ENCODE data around the gene DHRS9. TPM values are rescaled to one million over a fixed set of nuclear protein-coding genes. Genes with fewer than 3 reads are reported as not detected.

The DHRS9 gene
- total RNA-seq, 1 experiment from 2014 or later: 0.21 TPM

DNA sequence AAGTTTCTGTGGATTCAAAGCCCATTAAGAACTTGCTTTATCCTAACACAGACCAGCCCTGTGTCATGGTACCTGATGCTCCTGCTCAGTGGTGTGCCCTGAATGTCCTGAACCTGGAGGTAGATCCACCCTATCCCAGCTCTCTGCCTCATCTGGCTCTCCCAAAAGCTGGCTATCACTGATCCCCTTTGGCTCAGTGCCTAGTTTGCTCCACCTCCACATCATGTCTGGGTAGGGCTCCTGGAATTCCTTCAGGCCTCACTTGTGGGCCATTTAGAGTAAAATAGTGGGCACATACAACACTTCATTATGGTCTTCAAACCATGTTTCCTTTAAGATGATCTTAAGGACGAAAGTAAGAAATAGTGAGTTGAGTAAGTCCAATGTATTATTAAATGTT is 33.5 kb upstream of the DHRS9 start:
- no TSS peak for BruUV-seq (replicated peaks)
- in situ Hi-C loops (cut with HindIII; ENCODE audit: low pct_unique_long_range_greater_than_20kb, low sequenced_read_pairs): no loop called here
- no peak overlapping the region for H3K4me3 ChIP-seq (ENCODE audit: low read depth in 2 of 2, low read length in 2 of 2)
- POLR2A ChIA-PET: no interaction called here
- TF ChIP-seq, protein P1, sequence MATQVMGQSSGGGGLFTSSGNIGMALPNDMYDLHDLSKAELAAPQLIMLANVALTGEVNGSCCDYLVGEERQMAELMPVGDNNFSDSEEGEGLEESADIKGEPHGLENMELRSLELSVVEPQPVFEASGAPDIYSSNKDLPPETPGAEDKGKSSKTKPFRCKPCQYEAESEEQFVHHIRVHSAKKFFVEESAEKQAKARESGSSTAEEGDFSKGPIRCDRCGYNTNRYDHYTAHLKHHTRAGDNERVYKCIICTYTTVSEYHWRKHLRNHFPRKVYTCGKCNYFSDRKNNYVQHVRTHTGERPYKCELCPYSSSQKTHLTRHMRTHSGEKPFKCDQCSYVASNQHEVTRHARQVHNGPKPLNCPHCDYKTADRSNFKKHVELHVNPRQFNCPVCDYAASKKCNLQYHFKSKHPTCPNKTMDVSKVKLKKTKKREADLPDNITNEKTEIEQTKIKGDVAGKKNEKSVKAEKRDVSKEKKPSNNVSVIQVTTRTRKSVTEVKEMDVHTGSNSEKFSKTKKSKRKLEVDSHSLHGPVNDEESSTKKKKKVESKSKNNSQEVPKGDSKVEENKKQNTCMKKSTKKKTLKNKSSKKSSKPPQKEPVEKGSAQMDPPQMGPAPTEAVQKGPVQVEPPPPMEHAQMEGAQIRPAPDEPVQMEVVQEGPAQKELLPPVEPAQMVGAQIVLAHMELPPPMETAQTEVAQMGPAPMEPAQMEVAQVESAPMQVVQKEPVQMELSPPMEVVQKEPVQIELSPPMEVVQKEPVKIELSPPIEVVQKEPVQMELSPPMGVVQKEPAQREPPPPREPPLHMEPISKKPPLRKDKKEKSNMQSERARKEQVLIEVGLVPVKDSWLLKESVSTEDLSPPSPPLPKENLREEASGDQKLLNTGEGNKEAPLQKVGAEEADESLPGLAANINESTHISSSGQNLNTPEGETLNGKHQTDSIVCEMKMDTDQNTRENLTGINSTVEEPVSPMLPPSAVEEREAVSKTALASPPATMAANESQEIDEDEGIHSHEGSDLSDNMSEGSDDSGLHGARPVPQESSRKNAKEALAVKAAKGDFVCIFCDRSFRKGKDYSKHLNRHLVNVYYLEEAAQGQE (IDR thresholded peaks at IDR 0.05; ENCODE audit: insufficient read depth in 1 of 2, low read depth in 2 of 2, low read length in 1 of 2): no peak
- TF ChIP-seq TCF7L2 (IDR thresholded peaks at IDR 0.05; ENCODE audit: low read depth, low read length) (no peak), CTCF (IDR thresholded peaks at IDR 0.05) (no peak), POLR2AphosphoS5 (IDR thresholded peaks at IDR 0.05; ENCODE audit: low read depth, low read length) (no peak), SIN3A (IDR thresholded peaks at IDR 0.05; ENCODE audit: borderline replicate concordance, insufficient read depth, low read depth, low read length) (no peak)
- no peaks in the 10 kb centered on the region for H3K36me3 ChIP-seq (ENCODE audit: control insufficient read depth, insufficient read depth, low read length)
- no peaks in the 10 kb centered on the region for H3K9me3 ChIP-seq (ENCODE audit: control insufficient read depth, insufficient read depth, low read depth, low read length)
- no peak overlapping the region for H3K27ac ChIP-seq (ENCODE audit: low read length)
- intact Hi-C loops (cut with micrococcal nuclease; ENCODE audit: unreplicated experiment): no loop called here
- CTCF ChIA-PET: no interaction called here
- no peak for DNase-seq (ENCODE audit: low read depth, low spot score)
- no peak for ATAC-seq
- no peaks in the 10 kb centered on the region for H3K27me3 ChIP-seq (ENCODE audit: control insufficient read depth, insufficient read depth, low read length)
- H3K4me1 ChIP-seq (ENCODE audit: control insufficient read depth, insufficient read depth, low read length): no peaks in the 10 kb centered on the region

DNA sequence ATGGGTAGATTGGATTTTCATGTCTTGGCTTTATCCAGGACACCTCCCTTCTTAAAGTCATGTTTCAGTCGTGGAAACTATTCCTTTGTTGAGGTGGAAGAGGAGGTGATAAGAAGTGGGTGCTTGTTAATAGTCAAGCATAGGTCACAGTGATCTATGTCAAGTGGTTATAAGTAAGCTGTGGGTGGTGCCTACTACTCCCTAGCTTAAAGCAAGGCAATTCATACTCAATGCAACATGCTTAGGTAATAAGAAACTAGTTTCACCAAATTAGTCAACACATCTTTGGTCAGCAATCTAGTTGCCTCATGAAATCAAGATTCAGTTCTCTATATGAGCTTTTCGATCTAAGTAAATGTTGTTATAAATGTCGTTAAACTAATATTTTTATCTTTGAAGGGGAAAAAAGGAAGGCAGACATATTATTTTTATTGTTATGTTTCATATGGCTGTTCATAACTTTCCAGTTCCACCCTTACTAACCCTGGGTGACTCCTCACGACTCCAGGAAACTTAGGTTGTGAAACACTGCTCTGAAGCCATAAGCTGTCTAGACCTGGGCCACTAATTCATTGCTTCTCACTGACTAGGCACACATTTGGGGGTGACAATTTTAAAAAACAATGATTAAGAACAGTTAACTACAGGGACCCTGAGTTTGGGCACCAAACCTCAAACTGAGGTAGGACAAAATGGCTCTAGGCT is 32.5 kb upstream of the DHRS9 start:
- H3K4me1 ChIP-seq (ENCODE audit: control insufficient read depth, insufficient read depth, low read length): no peaks in the 10 kb centered on the region
- intact Hi-C loops (cut with micrococcal nuclease; ENCODE audit: unreplicated experiment) (no loop called here), in situ Hi-C loops (cut with HindIII; ENCODE audit: low pct_unique_long_range_greater_than_20kb, low sequenced_read_pairs) (no loop called here)
- POLR2A ChIA-PET: no interaction called here
- TF ChIP-seq CTCF (IDR thresholded peaks at IDR 0.05) (no peak), POLR2AphosphoS5 (IDR thresholded peaks at IDR 0.05; ENCODE audit: low read depth, low read length) (no peak), SIN3A (IDR thresholded peaks at IDR 0.05; ENCODE audit: borderline replicate concordance, insufficient read depth, low read depth, low read length) (no peak), TCF7L2 (IDR thresholded peaks at IDR 0.05; ENCODE audit: low read depth, low read length) (no peak)
- TF ChIP-seq, protein P1 (IDR thresholded peaks at IDR 0.05; ENCODE audit: insufficient read depth in 1 of 2, low read depth in 2 of 2, low read length in 1 of 2): no peak
- CTCF ChIA-PET: no interaction called here
- DNase-seq (ENCODE audit: low read depth, low spot score) (no peak), ATAC-seq (no peak)
- no TSS peak for BruUV-seq (replicated peaks)
- H3K27me3 ChIP-seq (ENCODE audit: control insufficient read depth, insufficient read depth, low read length): no peaks in the 10 kb centered on the region
- no peaks in the 10 kb centered on the region for H3K9me3 ChIP-seq (ENCODE audit: control insufficient read depth, insufficient read depth, low read depth, low read length)
- no peak overlapping the region for H3K27ac ChIP-seq (ENCODE audit: low read length)
- no peaks in the 10 kb centered on the region for H3K36me3 ChIP-seq (ENCODE audit: control insufficient read depth, insufficient read depth, low read length)
- no peak overlapping the region for H3K4me3 ChIP-seq (ENCODE audit: low read depth in 2 of 2, low read length in 2 of 2)
